Stimulated activated CD4-positive, alpha-beta T cell treated with anti-CD3 and anti-CD28 coated beads, Interleukin-4, amount 100 ng/mL, for 48 hours (primary cell): ENCODE results near the gene SLC6A19.
"Not testable (repeated sequence)": the region's sequence is repeated elsewhere in the genome, so short reads cannot be mapped to it uniquely, and the experiment has no call there.

Source experiments
- DNase-seq, 2 donors: peaks; one replicate each; pipeline ENCODE4 v3.0.0-alpha.2; 2020; ENCODE audit warnings: low read depth in 2 of 2

SLC6A19 gene

DNA sequence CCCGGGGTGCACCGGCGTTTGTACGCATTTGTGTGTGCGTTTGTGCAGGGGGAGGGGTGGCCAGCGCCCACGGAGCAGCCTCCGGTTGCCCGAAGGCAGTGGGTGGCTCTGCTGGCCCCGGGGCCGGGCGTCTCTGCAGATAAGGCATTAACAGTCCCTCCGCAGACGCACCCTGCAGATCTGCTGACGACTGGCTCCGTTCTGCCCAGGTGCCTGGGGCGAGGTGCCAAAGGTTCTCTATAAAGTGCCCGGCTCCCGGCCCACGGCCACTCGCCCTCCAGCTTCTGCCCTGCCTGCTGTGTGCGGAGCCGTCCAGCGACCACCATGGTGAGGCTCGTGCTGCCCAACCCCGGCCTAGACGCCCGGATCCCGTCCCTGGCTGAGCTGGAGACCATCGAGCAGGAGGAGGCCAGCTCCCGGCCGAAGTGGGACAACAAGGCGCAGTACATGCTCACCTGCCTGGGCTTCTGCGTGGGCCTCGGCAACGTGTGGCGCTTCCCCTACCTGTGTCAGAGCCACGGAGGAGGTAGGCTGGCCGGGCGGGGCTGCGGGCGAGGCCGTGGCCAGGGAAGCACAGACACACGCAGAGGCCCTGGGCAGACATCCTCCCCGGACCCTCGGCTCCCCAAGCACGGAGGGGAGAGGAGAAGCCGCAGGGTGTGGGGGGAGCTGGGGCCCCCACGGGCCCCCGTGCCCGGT, at the start of gene SLC6A19:
SLC6A19 (plus strand) TSS at position 269 of the 699 bp plus-strand sequence; CDS start at position 325, 56 bp downstream.
- DNase-seq, result no peak

DNA sequence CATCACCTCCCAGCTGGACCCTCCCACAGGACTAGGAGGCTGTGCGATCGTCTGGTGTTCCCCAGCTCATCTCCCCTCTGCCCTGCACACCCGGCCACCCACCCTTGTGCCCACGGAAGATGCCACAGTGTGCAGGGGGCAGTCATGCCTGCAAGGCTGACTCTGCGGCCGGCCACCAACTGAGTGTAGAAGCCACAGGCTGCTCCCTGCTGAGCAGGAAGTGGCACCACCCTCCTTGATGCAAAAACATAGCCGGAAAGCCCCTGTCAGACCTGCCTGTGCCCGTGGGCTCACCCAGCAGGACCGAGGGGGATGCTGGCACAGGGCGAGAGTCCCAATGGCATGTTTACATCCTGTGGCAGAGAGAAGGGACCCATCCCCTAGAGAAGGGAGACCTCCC, 49.2 kb upstream of the SLC6A19 start:
- DNase-seq, result no peak

DNA sequence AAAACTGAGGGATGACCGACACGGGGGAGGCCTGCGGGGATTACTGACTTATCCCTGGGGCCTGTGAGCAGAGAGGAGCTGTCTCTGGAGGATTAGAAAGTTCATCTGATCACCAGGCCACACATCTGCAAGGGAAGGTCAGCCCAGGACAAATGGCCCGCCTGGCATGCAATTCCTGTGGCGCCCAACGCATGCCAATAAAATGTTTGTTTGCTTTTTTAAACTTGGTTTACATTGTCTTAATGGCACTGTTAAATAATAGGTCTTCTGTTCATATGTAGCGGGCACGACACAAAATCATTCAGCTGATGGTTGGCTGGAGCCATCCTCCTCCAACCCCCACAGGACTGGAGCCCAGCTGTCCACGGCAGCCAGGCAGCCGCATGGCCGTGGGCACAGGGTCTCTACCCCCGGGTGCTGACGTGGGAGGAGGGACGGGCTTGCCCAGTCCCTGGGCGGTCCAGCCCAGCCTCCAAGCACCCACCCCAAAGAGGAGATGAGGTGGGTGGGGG, 48.6 kb upstream of the SLC6A19 start:
- no peak for DNase-seq

DNA sequence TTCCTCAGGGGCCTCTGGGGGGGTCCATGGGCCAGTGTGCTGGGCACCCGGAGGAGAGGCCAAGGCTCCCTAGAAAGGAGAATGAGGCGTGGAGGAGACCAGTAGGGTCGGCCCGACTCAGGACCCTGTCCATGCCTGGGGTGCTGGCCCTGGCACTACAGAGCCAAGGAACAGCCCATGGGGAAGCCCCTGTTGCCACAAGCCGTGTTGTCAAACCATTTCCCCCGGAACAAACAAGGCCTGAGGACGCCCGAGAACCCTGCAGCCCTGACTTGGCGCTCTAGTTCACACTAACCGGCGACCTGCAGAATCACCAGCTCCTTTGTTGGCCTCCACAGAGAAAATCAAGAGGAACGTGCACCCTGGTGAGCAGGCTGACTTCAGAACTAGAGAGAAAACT, 48.0 kb upstream of the SLC6A19 start:
- DNase-seq, result no peak

DNA sequence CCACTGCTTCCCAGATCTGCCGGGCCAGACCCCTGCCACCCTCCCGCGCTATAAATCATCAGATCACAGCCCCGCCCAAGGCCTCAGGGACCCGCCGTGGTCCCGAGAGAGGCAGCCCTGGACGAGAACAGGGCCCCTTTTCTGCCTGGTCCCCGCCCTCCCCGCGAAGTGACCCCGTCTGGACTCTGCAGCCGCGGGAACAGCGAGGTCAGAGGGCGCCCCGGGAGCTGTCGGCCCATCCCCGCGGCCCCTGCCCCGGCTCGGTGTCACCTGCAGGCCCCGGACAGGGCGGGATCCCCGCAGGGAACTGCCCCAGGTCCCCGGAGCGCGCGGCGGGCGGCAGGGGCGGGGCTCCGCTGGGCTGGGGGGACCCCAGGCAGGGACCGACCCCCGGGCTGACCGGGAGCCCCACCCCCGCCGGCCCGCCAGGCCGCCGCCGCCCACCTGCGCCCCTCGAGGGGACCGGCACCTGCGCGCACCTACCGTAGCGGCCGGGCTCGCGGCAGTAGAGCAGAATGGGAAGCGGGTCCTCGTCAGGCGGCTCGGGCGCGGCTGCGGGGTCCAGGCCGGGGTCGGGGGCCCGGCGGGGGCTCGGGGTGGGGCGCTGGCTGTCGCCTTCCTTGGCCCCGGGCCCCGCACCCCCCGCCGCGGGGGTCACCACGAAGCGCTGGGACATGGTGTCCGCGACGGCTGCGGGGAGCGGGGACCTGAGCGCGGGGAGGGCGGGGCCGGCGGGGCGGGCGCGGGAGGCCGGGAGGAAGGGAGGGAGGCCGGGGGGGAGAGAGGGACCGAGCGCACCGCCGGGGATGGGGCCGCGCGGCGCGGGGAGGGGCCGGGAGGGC, 46.0 kb upstream of the SLC6A19 start:
- DNase-seq, result no peak

DNA sequence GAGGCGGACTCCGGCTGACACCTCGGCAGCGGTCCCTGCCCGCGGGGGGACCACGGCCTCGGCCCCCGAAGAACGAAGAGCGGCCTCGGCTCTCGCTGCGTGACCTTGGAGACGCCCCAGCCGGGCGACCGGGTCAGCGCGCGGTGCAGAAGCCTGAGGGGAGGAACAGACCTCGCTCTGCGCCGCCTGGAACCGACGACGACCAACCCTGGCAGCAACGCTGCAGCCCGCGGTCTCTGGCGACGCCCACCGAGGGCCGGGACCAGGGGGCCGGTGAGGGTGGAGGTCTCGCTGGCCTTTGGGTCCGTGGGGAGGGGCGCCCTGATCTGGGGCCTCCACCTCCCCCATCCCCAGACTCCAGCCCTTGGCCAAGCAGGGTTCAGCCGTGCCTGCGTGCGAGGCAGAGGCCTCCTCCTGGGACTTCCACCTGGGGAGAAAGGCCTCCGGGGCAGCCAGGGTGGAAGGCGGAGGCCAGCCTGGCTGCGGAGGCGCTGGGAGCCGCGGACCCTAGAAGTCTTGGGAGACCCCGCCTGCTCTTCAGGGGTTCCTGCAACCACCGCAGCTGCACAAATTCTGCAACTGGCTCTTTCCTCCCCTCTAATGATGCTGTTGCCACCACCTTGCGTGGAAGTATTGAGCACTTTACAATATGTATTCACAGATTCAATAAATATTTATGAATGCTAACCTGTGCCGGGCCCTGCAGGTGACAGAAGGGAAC, 45.2 kb upstream of the SLC6A19 start:
- no peak for DNase-seq

DNA sequence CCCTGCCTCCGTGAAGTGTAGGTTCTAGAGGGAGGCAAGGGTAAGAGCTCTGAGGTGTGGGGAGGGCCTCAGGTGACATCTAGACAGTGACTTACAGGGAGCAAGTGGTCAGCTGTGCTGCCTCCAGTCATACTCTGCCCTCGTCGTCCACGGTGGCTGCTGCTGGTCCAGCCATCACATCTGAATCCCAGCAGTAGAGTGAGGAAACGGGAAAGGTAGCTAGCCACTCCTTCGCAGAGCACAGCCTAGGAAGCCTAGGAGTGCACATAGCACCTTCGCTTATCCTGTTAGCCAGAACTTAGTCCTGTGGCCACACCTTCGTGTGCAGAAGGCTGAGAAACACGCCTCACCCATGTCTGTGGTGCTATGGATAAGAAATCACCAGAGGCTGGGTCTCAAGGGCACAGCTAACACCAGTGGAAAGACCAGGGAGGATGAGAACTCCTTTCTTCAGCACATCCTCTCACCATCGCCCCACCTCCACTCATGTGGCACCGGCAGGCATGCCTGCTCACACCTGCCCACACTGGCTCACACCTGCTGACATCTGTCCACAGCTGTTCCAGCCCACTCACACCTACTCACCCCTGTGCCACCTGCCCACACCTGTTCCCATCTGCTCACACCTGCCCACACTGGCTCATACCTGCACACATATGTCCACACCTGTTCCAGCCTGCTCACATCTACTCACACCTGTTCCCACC, 44.5 kb upstream of the SLC6A19 start:
- DNase-seq, result no peak

DNA sequence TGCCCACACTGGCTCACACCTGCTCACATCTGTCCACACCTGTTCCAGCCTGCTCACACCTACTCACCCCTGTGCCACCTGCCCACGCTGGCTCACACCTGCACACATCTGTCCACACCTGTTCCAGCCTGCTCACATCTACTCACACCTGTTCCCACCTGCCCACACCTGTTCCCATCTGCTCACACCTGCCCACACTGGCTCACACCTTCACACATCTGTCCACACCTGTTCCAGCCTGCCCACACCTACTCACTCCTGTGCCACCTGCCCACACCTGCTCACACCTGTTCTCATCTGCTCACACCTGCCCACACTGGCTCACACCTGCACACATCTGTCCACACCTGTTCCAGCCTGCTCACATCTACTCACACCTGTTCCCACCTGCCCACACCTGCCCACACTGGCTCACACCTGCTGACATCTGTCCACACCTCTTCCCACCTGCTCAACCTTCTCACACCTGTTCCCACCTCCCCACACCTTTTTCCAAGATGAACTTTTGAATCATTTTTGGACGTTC, 43.9 kb upstream of the SLC6A19 start:
- not testable (repeated sequence) for DNase-seq

DNA sequence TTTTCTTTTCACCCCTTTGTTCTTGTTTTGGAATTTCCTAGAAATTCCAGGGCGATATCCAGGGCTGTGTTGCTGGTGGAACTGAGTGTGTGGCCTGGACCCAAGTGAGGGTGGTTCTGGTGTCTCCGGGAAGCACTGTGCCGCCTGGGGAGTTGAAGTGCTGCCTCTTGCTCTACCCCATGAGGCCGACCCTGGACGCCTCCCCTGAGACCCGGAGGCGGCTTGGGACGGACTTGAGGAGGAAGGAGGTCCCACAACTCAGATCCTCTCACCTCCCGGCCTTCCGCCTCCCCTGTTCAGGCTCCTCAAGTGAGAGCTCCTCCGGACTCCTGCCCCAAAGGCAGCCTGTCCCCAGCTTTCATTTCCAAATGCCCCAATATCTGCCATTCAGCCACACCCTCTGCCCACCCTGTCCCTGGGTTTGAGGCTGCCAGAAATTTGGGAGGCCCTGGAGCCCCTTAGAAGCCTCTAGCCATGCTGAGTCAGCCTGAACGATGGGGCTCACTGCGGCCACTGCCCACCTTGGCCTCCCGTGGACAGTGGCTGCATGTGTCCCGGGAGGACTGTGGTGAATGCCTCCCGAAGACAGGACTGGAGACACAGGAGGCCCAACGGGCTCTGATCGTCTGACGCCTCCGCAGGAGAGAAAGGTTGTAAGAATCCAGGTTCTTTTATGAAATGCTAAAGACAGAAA, 42.6 kb upstream of the SLC6A19 start:
- no peak for DNase-seq

DNA sequence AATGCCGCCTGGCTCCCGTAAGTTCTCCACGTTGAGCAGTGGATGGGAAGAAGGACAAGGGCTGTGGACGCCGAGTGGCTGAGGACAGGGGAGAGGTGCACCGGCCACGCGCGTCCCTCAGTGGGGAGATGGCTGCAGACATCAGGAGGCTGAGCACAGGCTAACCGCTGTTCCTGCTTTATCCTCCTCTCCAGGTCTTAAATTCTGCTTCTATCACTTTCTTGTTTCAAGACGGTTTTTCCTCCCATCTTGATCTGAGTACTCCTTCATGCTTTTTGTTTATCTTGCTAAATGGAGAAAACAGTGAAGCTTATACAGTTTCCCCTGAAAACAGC, 42.1 kb upstream of the SLC6A19 start:
- no peak for DNase-seq

DNA sequence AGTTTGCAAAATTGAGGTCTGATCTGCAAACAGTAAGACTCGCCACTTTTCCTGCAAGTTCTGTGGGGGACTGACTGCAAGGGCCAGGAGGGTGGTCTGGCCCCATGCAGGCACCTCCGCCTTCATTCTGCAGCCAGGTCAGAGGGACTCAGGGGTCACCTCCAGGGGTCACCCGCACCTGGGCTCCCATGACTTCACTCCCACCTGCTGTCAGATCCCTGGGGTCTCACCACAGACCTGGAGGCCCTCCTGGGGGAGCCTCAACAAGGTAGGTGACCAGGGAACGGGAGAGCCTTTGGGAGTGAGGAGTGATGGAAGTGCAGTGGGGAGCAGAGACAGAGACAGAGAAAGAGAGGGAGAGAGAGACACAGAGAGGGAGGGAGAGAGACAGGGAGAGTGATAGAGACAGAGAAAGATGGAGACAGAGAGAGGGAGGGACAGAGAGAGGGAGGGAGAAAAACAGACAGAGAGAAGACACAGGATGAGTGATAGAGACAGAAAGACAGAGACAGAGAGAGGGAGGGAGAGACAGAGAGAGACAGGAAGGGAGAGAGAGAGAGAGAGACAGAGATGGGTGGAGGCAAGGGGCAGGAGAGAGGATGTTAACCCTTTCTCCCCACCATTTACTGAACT, 41.5 kb upstream of the SLC6A19 start:
- no peak for DNase-seq

DNA sequence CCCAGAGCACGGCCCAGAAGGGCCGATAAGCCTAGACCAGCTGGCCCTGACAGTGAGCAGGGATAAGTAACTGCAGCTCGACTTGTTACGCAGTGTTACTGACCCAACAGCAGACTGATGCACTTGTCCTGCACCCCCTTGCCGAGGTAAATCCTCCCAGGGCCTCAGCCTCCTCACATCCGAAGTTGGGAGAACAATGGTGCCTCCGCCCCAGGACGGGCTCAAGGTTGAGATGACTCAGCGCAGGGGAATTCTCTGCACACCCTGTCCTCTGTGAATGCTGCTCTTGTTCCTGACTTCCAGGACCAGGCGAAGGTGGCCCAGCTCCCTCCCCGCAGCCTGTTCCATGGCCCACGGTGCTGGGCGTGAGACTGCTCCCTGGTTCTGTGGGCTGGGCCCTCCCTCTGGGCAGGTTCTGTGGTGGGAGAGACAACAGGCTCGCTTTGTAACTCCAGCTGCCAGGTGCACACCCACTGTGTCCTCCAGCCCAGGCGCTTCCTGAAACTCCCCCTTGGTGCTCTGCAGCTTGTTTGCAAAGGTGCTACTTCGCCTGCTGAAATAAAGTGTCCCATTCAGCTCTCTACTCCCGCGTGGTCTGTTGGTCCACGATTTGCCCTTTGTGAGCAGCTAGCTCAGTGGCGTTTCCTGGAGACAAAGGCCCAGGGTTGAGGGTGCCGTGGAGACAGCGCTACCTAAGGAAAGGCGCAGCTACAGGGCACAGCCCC, 40.1 kb upstream of the SLC6A19 start:
- DNase-seq, result no peak

DNA sequence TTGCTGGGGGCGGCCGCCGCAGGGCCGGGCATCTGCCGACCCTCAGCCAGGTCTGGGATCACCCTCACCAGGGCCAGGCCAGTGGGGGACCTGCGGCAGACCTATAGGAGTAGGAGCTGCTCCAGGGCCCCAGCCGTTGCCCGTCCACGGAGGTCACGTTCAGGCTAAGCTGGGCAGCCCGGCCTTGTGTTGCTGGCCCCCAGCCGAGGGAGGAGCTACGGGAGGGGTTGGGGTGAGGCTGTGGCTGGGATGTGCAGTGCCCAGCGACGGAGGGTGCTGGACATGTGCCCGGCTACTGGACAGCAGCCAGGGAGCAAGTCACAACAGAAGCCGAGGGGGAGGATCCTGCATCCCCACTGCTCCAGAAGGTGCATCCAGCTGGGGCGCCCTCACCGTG, 39.6 kb upstream of the SLC6A19 start:
- DNase-seq, result no peak

DNA sequence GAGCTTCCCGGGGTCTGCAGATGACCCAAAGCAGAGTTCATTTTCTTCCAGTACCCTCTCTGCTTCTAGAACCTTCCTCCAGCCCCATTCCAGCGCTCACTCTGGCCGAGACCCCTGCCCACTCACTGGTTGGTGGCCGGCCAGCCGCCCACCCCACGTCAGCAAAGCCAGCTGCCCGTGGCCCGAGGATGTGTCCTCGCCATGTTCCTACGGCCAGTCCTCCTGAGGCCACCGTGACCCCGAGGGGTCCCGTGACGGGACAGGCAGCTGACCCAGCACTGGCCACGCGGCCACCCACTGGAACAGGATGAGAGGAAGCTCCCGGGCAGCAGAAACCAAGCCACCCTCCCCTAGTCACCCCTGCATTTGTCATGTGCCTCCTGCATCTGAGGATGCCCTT, 39.1 kb upstream of the SLC6A19 start:
- DNase-seq, result no peak

DNA sequence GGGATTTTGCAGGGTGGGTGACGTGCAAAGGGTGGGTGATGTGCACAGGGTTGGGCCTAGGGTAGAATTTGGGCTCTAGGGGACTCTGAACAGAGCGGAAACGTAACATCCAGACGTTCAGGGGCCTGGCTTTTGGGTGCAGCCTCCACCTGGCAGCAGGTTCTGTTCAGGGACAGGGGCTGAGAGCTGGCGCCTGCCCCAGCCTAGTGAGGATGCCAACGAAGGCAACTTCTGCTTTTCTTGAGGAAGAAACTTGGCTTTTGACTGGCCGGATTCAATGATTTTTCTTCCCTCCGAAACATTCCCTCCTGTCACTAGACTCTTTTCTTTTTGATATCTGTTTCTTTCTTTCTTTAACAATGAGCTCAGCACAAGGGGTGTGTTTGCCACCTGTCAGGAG, 38.6 kb upstream of the SLC6A19 start:
- DNase-seq, result no peak

DNA sequence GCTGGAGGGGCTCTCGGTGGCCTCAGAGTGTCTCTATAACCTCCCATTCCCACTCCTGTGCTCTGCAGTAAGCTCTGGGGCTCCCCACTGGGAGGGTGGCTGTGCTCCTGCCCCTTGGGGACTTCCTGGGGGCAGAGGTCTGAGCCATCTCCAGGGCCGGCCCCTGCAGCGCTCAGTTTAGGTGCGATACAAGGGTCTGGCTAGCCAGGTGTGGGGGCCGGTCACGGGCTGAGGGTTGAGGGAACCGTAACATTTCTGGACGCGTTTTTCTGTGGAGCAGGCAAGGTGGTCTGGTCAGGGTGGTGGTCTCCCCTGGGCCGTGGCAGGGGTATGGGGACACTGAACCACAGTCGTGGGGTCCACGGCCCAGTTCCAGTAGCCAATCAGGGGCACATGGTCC, 38.0 kb upstream of the SLC6A19 start:
- DNase-seq, result no peak

DNA sequence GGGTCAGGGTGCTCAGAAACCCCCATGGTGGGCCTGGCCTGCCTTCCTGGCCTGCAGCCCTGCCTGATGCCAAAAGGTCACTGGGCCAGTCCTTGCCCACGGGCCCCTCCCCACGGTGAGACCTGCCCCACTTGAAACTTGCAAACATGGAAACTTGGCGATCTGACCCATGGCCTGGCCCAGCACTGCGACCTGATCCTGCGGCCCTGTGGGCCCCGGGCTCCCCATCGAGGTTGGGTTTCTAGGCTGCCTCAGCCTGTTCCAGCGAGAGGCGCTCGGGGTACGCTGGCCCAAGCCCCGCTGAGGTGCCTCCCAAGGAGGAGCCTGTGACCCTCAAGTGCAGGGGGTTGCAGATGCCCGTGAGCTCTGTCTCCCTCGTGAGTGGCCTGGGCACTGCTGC, 37.5 kb upstream of the SLC6A19 start:
- DNase-seq, result no peak

DNA sequence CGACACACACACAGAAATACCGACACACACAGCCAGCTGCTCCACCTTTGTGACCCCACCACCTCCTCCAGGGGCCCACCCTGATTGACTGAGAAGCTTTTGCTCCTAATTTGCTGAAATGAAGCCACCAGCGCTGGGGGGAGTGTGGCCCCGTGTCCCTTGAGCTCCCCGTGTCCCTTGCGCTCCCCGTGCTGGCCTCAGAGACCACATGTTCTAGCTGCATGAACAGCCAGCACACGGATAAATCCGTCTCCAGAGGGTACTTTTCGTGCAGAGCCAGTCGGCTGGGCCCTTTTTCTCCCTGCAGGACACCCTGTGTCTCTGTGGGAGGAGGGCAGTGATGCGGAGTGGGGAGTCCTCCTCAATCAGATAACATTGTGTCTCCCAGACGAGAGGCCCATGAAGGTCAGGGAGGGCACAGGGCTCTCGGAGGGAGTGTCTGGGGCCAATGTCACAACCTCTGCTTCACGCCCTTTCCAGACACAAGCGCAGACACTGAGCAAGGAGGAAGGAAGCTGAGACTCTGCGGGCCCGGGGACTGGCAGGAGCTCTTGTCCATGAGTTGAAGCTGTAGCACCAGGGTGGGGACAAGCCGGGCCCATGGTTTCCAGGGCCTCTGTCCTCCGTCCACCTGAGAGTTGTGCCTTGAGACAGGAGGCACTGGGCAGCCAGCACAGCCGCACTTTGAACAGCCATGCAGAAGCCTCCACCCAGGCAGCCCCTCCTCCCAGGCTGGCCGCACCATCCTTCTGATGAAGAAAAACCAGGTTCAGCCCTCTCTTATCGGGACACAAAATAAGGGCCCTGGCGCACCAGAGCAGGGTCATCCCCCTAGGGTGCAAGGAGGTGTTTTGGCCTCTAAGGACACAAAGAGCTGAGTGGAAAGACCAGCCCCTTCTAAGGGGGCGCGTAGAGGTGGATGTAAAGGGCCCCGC, 36.4 kb upstream of the SLC6A19 start:
- no peak for DNase-seq

DNA sequence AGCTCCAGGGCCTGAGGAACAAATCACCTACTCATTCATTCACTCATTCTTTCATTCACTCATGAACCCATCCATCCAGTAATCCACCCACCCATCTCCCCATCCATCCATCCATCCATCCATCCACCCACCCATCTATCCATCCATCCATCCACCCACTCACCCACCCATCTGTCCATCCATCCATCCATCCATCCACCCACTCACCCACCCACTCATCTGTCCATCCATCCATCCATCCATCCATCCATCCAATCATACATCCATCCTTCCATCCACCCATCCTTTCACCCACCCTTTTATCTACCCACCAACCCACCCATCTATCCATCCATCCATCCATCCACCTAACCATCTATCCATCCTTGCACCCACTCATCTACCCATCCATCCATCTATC, 35.5 kb upstream of the SLC6A19 start:
- DNase-seq, result no peak
